ENCODE results near the gene ENTREP1.
"Not testable (repeated sequence)": the region's sequence is repeated elsewhere in the genome, so short reads cannot be mapped to it uniquely, and the experiment has no call there.

ENTREP1 gene

GRCh38 chr9:69411931-69412740, 87.1 kb downstream of the ENTREP1 start:
- DNase-seq, result no peak

- DNase-seq, result no peak
Observed at GRCh38 chr9:69412741-69413150, 87.7 kb downstream of the ENTREP1 start.

- peak; percentile 16 for DNase-seq
Observed at GRCh38 chr9:69420611-69421270, 95.7 kb downstream of the ENTREP1 start.

GRCh38 chr9:69421908-69422801, 97.1 kb downstream of the ENTREP1 start:
- peak; percentile 32 for DNase-seq

GRCh38 chr9:69425136-69425801, 100.3 kb downstream of the ENTREP1 start:
- DNase-seq, result no peak

GRCh38 chr9:69427286-69427685, 102.3 kb downstream of the ENTREP1 start:
- no peak for DNase-seq

GRCh38 chr9:69428017-69428785, 103.2 kb downstream of the ENTREP1 start:
- no peak for DNase-seq

GRCh38 chr9:69429281-69429680, 104.3 kb downstream of the ENTREP1 start:
- DNase-seq, result no peak

- no peak for DNase-seq
Observed at GRCh38 chr9:69430206-69430605, 105.2 kb downstream of the ENTREP1 start.

- DNase-seq, result no peak
Observed at GRCh38 chr9:69431203-69431602, 106.2 kb downstream of the ENTREP1 start.

- DNase-seq, result no peak
Observed at GRCh38 chr9:69431777-69432176, 106.8 kb downstream of the ENTREP1 start.

GRCh38 chr9:69432623-69433022, 107.6 kb downstream of the ENTREP1 start:
- no peak for DNase-seq

GRCh38 chr9:69433392-69433791, 108.4 kb downstream of the ENTREP1 start:
- no peak for DNase-seq

- DNase-seq, result no peak
Observed at GRCh38 chr9:69433968-69434367, 109.0 kb downstream of the ENTREP1 start.

- DNase-seq, result not testable (repeated sequence)
Observed at GRCh38 chr9:69439654-69440053, 114.6 kb downstream of the ENTREP1 start.

GRCh38 chr9:69440254-69440955, 115.4 kb downstream of the ENTREP1 start:
- DNase-seq, result not testable (repeated sequence)

Measured in stimulated activated CD4-positive, alpha-beta T cell treated with anti-CD3 and anti-CD28 coated beads, Interleukin-1b, Interleukin-23, amount 100 ng/mL, for 48 hours (primary cell).